LoVo (cell line): ENCODE results near the gene ARHGAP18.
A peak's percentile ranks its signal among the peaks of the same experiment; 100 is the strongest.

Experiments
- DNase-seq: peaks from one replicate; pipeline ENCODE4 v3.0.0-alpha.2; 2016; ENCODE audit warnings: low spot score

ARHGAP18 gene

DNA sequence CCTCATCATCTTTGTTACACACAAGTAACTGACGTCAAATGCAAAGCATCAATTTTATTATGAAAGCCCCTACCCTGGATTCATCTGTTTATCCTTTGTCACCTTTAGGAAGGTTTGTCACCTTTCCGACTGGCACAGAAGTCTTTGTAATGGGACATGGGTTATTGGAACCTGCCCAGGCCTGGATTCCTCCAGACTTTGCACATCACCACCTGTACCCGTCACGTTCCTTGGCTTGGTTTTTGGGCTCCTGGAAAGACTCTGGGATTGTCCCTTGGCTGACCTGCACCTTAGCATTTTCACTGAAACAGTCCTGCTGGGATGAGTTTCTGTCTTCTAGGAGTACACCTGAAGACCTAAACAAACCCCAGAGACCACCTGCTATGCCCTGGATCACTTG, 15.4 kb upstream of the ARHGAP18 start:
- no peak for DNase-seq

- no peak for DNase-seq
Observed at GRCh38 chr6:129719692-129720091, 9.7 kb upstream of the ARHGAP18 start.

- peak; percentile 11 for DNase-seq
Observed at GRCh38 chr6:129717277-129717676, 7.3 kb upstream of the ARHGAP18 start.

- DNase-seq = no peak
Observed at GRCh38 chr6:129713806-129714333, 3.9 kb upstream of the ARHGAP18 start.

- no peak for DNase-seq
Observed at GRCh38 chr6:129711271-129711631, 1.3 kb upstream of the ARHGAP18 start.

- DNase-seq = no peak
Observed at GRCh38 chr6:129710450-129711270, 683 bp upstream of the ARHGAP18 start.

DNA sequence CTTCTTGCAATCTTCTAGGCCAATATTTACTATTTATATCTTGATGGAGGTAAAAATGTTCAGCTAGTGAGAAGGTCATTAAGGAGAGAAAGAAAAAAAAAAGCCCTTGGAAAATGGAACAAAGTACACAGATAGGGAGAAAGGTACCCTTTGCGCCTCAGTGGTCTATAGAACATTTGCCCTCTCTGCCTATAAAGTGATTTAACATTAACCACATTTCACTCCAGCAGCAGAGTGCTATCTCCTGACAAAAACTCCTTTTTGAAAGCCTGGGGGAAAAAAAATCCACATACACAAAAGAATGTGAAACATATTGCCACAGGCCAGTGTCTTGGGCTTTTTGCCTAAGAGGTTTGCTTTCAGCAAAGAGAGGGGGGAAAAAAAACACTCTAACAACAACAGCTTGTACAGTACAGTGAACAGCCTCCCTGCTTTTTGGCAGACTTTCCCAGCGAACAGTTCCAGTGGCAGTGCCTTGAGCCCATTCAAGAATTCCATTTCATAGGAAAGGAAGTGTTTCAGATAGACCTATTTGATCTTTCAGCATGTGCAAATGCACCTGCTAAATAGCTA, 695 bp downstream of the ARHGAP18 start:
- DNase-seq = peak; percentile 13

DNA sequence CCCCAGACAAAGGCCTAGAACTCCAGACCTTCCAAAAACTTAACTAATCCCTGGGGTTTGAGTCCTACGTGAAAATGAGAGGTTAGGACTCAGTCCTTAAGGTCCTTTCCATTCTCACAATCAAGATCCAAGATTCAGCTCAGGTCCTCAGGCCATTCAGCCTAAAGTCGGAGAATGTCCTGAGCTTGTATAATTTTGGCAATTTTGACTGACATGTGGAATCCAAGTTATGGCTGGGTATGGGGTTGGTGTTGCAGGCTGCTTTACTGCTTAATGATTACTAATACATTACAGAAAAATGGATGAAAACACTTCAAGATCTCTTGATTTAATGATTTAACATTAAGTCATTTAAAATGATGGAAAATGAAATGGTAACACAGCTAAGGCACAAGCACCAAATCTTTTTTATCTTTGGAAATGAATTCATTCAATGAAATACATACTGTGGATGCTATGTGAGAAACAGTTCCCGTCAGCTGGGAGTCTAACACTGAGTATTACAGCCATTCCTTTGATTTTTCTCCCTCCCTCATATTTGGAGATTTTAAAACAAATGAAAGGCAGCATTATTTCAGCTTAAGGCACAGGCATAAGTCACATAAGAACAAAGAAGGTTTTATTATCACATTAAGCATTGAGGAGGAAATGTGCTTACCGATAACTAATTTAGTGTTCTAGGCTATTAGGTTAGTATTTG, 1.3 kb downstream of the ARHGAP18 start:
- DNase-seq = no peak

GRCh38 chr6:129707882-129708495, 2.0 kb downstream of the ARHGAP18 start:
- no peak for DNase-seq

- DNase-seq = no peak
Observed at GRCh38 chr6:129707028-129707427, 2.9 kb downstream of the ARHGAP18 start.

DNA sequence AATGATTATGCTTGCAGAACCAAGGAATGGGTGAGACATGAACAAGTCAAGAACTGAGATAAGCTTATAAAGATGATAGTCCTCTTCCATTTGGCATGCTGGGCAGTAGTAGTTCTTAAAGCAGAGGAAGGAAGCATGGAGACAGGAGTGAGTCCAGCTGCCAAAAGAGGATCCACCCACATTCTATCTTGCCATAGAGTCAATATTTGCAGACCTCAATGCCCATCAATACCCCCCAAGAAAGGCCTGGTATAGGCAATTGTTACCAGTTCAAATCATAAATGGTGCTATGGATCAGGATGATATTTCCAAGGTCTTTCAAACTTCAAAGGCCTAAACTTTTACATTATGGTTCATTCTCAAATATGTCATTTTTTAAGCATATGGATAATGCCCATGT, 4.8 kb downstream of the ARHGAP18 start:
- DNase-seq = no peak

DNA sequence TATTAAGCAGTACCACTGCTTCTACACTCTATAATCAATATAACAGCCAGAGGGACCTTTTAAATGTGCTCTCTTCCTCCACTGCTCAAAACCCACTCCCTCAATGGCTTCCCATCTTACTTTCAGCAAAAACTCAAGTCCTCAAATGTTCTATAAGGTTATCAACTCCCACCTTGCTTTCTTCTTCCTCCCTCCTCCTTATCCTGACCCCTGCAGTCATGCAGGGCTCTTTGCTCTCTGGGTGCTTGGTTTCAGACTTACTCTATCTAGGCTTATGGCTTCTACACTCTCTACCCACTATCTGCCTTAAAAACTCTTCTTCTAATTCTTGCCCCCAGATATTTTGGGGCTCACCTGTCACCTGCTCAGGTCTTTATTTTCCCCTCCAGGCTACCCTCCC, 5.3 kb downstream of the ARHGAP18 start:
- no peak for DNase-seq

DNA sequence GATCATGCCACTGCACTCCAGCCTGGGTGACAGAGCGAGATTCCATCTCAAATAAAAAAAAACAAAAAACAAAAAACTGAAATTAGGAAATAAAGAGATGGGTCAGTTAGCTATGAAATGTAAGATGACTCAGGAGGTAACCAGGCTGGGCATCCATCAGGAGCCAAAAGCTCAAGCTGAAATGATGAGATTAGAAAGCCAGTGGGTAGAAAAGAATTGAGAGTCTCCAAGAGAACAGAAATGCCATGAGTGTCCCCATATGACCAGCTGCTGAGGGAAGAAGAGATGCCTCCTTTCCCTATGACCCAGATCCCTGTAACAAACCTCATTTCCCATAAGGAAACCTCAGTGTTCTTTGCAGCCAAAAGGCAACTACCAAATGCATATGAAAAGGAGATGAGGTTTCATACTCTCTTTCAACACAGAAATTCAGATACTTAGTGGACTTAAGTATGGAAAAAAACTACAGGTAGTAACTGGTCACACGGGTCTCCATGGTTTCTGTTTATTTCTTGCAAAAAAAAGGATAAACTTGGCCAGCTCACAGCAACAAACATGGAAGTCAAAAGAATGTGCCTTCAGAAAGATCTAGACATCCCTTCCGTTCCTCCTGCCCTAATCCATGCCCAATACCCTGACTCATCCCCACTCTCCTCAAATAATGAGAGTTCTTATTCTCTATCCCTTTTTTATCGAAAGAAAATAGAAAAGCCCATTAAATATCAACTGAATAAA, 8.1 kb downstream of the ARHGAP18 start:
- no peak for DNase-seq

DNA sequence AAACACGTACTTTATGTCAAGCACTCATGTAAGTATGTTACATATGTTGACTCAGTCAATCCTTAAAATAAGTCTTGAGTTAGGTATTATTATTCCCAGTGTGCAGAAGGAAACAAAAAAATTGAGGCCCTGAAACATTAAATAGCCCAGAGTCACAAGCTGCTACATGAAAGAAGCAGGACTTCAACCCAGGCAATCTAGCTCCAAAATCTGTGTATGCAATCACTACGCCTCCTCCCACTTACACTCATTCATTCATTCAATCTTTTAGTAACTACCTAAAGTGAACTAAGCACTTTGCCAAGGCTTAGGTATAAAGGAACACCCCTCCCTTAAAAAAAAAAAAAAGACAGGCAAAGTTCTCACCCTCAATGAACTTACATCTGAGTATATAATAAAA, 9.3 kb downstream of the ARHGAP18 start:
- DNase-seq = no peak

DNA sequence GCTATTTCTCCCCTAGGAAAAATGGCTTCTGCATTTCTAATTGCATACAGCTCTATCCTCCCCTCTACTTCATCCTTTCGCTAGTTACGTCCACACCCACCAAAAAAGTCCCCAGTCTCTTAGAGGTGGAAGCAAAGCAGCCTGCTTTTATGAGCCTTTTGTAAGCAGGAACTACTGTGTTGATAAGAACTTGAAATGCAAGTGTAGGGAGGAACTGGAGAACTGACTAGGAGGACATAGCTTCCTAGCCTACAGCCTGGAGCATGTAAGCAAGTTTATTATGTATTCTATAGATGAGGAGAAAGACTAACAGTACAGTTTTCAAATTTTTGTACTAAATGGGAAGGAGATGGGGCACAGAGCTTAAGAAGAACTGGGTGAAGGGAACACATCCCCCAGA, 10.3 kb downstream of the ARHGAP18 start:
- DNase-seq = no peak

DNA sequence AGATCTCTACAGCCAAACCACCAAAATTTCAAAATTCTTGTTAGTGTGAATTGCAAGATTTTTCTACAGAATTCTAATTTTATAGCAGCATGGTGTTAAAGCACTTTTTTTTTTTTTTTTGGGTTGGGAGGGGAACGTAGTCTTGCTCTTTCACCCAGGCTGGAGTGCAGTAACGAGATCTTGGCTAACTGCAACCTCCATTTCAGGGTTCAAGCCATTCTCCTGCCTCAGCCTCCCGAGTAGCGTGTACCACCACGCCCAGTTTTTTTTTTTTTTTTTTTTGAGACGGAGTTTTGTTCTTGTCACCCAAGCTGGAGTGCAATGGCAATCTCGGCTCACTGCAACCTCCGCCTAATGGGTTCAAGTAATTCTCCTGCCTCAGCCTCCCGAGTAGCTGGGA, 11.5 kb downstream of the ARHGAP18 start:
- no peak for DNase-seq

DNA sequence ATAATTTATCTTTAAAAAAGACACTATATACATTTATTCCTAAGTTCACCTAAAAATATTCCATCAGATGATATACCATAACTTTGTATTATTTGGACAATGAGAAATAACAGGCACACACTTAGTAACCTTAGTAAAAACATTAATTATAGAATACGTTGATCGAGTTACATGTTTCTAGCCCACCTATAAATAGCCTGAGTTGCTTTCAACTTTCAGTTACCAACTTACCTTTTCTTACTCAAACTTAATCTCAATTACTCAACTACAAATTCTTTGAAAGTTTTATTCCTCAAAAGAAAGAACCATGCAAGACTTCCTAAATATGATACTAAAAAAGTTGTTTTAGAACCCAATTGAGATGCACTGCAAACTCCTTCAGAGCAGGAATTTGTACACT, 12.2 kb downstream of the ARHGAP18 start:
- no peak for DNase-seq

DNA sequence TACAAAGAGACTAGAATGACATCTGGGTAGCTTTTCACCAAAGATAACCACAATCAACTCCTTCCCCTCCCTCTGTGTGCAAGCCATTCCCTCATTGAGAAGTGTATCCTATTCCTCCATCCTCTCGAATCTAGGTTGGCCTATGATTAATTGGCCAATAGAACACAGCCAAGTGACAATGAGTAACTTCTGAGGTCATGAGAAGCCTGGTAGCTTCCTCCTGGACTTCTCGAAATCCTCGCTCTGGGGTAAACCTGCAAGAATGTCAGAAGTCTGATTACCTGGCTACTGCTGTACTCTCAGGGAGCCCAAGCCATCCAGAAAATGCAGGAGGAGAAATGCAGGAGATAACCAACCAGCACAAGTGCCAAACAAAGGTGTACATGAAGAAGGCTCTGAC, 13.1 kb downstream of the ARHGAP18 start:
- no peak for DNase-seq

GRCh38 chr6:129696028-129696418, 14.0 kb downstream of the ARHGAP18 start:
- DNase-seq = no peak

GRCh38 chr6:129695373-129696027, 14.5 kb downstream of the ARHGAP18 start:
- DNase-seq = no peak

GRCh38 chr6:129694036-129694435, 15.9 kb downstream of the ARHGAP18 start:
- no peak for DNase-seq
